CD4-positive, alpha-beta T cell treated with Interleukin-6 for 4 hours (primary cell): ENCODE data around the gene AMBP.
"Not testable (repeated sequence)": the region's sequence is repeated elsewhere in the genome, so short reads cannot be mapped to it uniquely, and the experiment has no call there.

Source experiments
- DNase-seq: peaks from one replicate; pipeline ENCODE4 v3.0.0-alpha.2; 2020; ENCODE audit warnings: mixed read lengths

Gene AMBP

GRCh38 chr9:114091711-114092110, 13.6 kb upstream of the AMBP start:
- DNase-seq: no peak

GRCh38 chr9:114090798-114091197, 12.7 kb upstream of the AMBP start:
- no peak for DNase-seq

GRCh38 chr9:114089206-114089840, 11.2 kb upstream of the AMBP start:
- no peak for DNase-seq

GRCh38 chr9:114088571-114089170, 10.6 kb upstream of the AMBP start:
- no peak for DNase-seq

GRCh38 chr9:114087721-114088120, 9.6 kb upstream of the AMBP start:
- DNase-seq: no peak

GRCh38 chr9:114086607-114087006, 8.5 kb upstream of the AMBP start:
- no peak for DNase-seq

GRCh38 chr9:114086009-114086408, 7.9 kb upstream of the AMBP start:
- DNase-seq: no peak

GRCh38 chr9:114085387-114085789, 7.3 kb upstream of the AMBP start:
- no peak for DNase-seq

GRCh38 chr9:114084282-114085073, 6.4 kb upstream of the AMBP start:
- DNase-seq: no peak

- DNase-seq: no peak
Measured at GRCh38 chr9:114083666-114084065, 5.6 kb upstream of the AMBP start.

GRCh38 chr9:114082763-114083412, 4.8 kb upstream of the AMBP start:
- DNase-seq: not testable (repeated sequence)

GRCh38 chr9:114082017-114082762, 4.1 kb upstream of the AMBP start:
- peak; percentile 82 for DNase-seq

- no peak for DNase-seq
Measured at GRCh38 chr9:114081441-114082016, 3.4 kb upstream of the AMBP start.

GRCh38 chr9:114080773-114081440, 2.8 kb upstream of the AMBP start:
- DNase-seq: no peak

- DNase-seq: no peak
Measured at GRCh38 chr9:114080195-114080772, 2.2 kb upstream of the AMBP start.

GRCh38 chr9:114078781-114079156, 669 bp upstream of the AMBP start:
- DNase-seq: no peak

GRCh38 chr9:114077162-114077837, 800 bp downstream of the AMBP start:
- no peak for DNase-seq

GRCh38 chr9:114076237-114077161, 1.6 kb downstream of the AMBP start:
- no peak for DNase-seq

GRCh38 chr9:114075602-114076001, 2.5 kb downstream of the AMBP start:
- DNase-seq: no peak
